ENCODE measurements around the gene EHD1. TPM values are rescaled to one million over a fixed set of nuclear protein-coding genes. Genes with fewer than 3 reads are reported as not detected.

The EHD1 gene
- total RNA-seq, 6 experiments from 2014 or later = 189 to 227 (median 197) TPM

- peak overlapping the region; percentile 91 for H3K27ac Mint-ChIP-seq
- H3K9me3 Mint-ChIP-seq = peaks cover 5% of the 10 kb centered on the region; the same call in 1 of the 2 replicates
- peak overlapping the region; percentile 79 for H3K4me3 Mint-ChIP-seq
- peaks cover 51% of the 10 kb centered on the region for H3K36me3 Mint-ChIP-seq (ENCODE audit: low read depth)
- DNase-seq = peak; percentile 48
- 0 out of 2 replicates have a peak, but pooled peaks have one; percentile 20 for TF ChIP-seq CTCF (IDR thresholded peaks at IDR 0.05)
- H3K4me1 Mint-ChIP-seq (ENCODE audit: low read depth) = peaks cover 81% of the 10 kb centered on the region
- H3K27me3 Mint-ChIP-seq (ENCODE audit: insufficient read depth) = no peaks in the 10 kb centered on the region; the same call in 1 of the 2 replicates
Observed at GRCh38 chr11:64870176-64870892, 8.1 kb downstream of the EHD1 start.

- peak; percentile 67 for TF ChIP-seq CTCF (IDR thresholded peaks at IDR 0.05)
- peaks cover 46% of the 10 kb centered on the region for H3K36me3 Mint-ChIP-seq (ENCODE audit: low read depth)
- peaks cover 5% of the 10 kb centered on the region; the same call in 1 of the 2 replicates for H3K9me3 Mint-ChIP-seq
- H3K4me3 Mint-ChIP-seq = peak overlapping the region; percentile 79
- H3K4me1 Mint-ChIP-seq (ENCODE audit: low read depth) = peaks cover 81% of the 10 kb centered on the region
- H3K27ac Mint-ChIP-seq = peak overlapping the region; percentile 91
- H3K27me3 Mint-ChIP-seq (ENCODE audit: insufficient read depth) = no peaks in the 10 kb centered on the region
- DNase-seq = no peak
Observed at GRCh38 chr11:64869571-64870175, 8.7 kb downstream of the EHD1 start.

GRCh38 chr11:64868904-64869570 is 9.4 kb downstream of the EHD1 start:
- Mint-ChIP-seq H3K4me3 (peak overlapping the region; percentile 79), H3K4me1 (ENCODE audit: low read depth) (peaks cover 82% of the 10 kb centered on the region)

GRCh38 chr11:64867748-64868462 is 10.5 kb downstream of the EHD1 start:
- TF ChIP-seq CTCF (IDR thresholded peaks at IDR 0.05) = no peak
- Mint-ChIP-seq H3K27me3 (ENCODE audit: insufficient read depth) (peaks cover 1% of the 10 kb centered on the region; the same call in 1 of the 2 replicates), H3K4me1 (ENCODE audit: low read depth) (peaks cover 89% of the 10 kb centered on the region), H3K36me3 (ENCODE audit: low read depth) (peaks cover 35% of the 10 kb centered on the region), H3K9me3 (peaks cover 5% of the 10 kb centered on the region; the same call in 1 of the 2 replicates), H3K4me3 (peak overlapping the region; percentile 58), H3K27ac (peak overlapping the region; percentile 91; the same call in 1 of the 2 replicates)
- DNase-seq = no peak

More at GRCh38 chr11:64868904-64869570, 9.4 kb downstream of the EHD1 start:
- Mint-ChIP-seq H3K9me3 (peaks cover 5% of the 10 kb centered on the region; the same call in 1 of the 2 replicates), H3K27ac (peak overlapping the region; percentile 91), H3K36me3 (ENCODE audit: low read depth) (peaks cover 40% of the 10 kb centered on the region), H3K27me3 (ENCODE audit: insufficient read depth) (no peaks in the 10 kb centered on the region; the same call in 1 of the 2 replicates)
- DNase-seq = peak; percentile 69
- no peak for TF ChIP-seq CTCF (IDR thresholded peaks at IDR 0.05)

- Mint-ChIP-seq H3K4me1 (ENCODE audit: low read depth) (peaks cover 83% of the 10 kb centered on the region), H3K9me3 (peaks cover 5% of the 10 kb centered on the region; the same call in 1 of the 2 replicates), H3K4me3 (peak overlapping the region; percentile 76), H3K36me3 (ENCODE audit: low read depth) (peaks cover 23% of the 10 kb centered on the region), H3K27me3 (ENCODE audit: insufficient read depth) (peaks cover 1% of the 10 kb centered on the region; the same call in 1 of the 2 replicates), H3K27ac (peak overlapping the region; percentile 90)
- no peak for TF ChIP-seq CTCF (IDR thresholded peaks at IDR 0.05)
- DNase-seq = no peak
Observed at GRCh38 chr11:64866173-64866491, 12.3 kb downstream of the EHD1 start.
